Type B pancreatic cell (in vitro differentiated cells): Measurements from ENCODE around the gene STUM. TPM values are rescaled to one million over a fixed set of nuclear protein-coding genes. Genes with fewer than 3 reads are reported as not detected.

Experiments
- DNase-seq: peaks from one replicate; pipeline ENCODE4 v3.0.0; 2021; ENCODE audit warnings: mixed read lengths; ENCODE audit not compliant: unreplicated experiment; ENCODE audit errors: extremely low spot score
- H3K27ac Mint-ChIP-seq: 2 replicates; pipeline ENCODE4 v1.8.0; 2021; ENCODE audit warnings: mild to moderate bottlenecking, mixed read lengths
- H3K27me3 Mint-ChIP-seq: 2 replicates; pipeline ENCODE4 v1.8.0; 2021; ENCODE audit warnings: mixed read lengths
- H3K36me3 Mint-ChIP-seq: 2 replicates; pipeline ENCODE4 v1.8.0; 2021; ENCODE audit warnings: mixed read lengths
- H3K4me1 Mint-ChIP-seq: one replicate; pipeline ENCODE4 v1.8.0; 2021; ENCODE audit warnings: mixed read lengths; ENCODE audit not compliant: unreplicated experiment
- H3K4me3 Mint-ChIP-seq: 2 replicates; pipeline ENCODE4 v1.8.0; 2021; ENCODE audit warnings: mild to moderate bottlenecking, mixed read lengths
- H3K9me3 Mint-ChIP-seq: 2 replicates; pipeline ENCODE4 v1.8.0; 2021; ENCODE audit warnings: mixed read lengths
- CTCF ChIP-seq: fragments of 200-600 bp; sonication (generic); conservative IDR thresholded peaks from 2 replicates; pipeline ENCODE4 v1.5.0; 2021; ENCODE audit warnings: antibody characterized with exemption, mild to moderate bottlenecking
- total RNA-seq: library from RNA; stranded (reverse); gene quantifications from 2 replicates; pipeline ENCODE4 v1.2.1, GENCODE V29; 2021; ENCODE audit warnings: low replicate concordance

STUM gene
- total RNA-seq, 1 donor from 2014 or later = 2.8 TPM

- Mint-ChIP-seq H3K27ac (no peak overlapping the region), H3K9me3 (no peaks in the 10 kb centered on the region), H3K27me3 (no peaks in the 10 kb centered on the region), H3K36me3 (peaks cover 3% of the 10 kb centered on the region), H3K4me3 (no peak overlapping the region), H3K4me1 (peaks cover 20% of the 10 kb centered on the region)
- no peak for DNase-seq
- no peak for TF ChIP-seq CTCF
These were observed 98.4 kb downstream of the STUM start for GRCh38 chr1:226646870-226647449.

DNA sequence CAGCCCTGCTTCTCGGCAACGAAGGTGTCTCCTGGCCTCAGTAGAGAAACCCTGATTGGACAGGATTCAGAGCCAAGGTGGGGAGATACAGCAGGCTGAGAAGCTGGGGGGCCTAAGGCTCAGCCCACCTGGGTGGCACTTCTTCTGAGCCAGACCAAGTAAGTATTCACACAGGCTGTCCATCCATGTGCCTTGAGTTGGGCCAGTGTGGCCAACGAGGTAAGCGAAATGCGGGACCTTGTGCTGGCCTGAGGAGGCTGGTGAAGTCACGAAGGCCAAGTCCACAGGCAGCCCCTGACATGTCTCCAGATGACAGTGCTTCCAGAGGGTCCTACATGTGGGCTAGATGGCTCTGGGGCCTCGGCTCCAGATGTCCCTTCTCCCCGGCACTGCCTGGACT is 99.2 kb downstream of the STUM start:
- no peak for DNase-seq
- Mint-ChIP-seq H3K27me3 (no peaks in the 10 kb centered on the region), H3K27ac (no peak overlapping the region), H3K9me3 (no peaks in the 10 kb centered on the region), H3K36me3 (peaks cover 3% of the 10 kb centered on the region), H3K4me1 (peaks cover 20% of the 10 kb centered on the region), H3K4me3 (no peak overlapping the region)
- no peak for TF ChIP-seq CTCF

- DNase-seq = no peak
- H3K27ac Mint-ChIP-seq = no peak overlapping the region
- no peaks in the 10 kb centered on the region for H3K9me3 Mint-ChIP-seq
- H3K4me1 Mint-ChIP-seq = peaks cover 21% of the 10 kb centered on the region
- TF ChIP-seq CTCF = no peak
- H3K36me3 Mint-ChIP-seq = peaks cover 3% of the 10 kb centered on the region
- H3K4me3 Mint-ChIP-seq = no peak overlapping the region
- no peaks in the 10 kb centered on the region for H3K27me3 Mint-ChIP-seq
These were observed 99.9 kb downstream of the STUM start for GRCh38 chr1:226648421-226648820.

DNA sequence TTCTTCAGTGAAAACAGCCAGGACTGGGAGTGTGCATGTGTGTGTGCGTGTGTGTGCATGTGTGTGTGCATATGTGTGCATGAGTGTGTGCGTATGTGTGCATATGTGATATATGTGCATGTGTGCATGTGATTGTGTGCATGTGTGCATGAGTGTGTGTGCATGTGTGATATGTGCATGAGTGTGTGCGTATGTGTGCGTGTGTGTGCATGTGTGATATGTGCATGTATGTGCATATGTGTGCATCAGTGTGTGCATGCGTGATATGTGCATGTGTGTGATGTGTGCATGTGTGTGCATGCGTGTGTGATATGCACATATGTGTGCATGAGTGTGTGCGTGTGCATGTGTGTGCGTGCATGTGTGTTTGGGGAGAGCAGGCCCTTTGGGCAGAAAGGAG is 100.7 kb downstream of the STUM start:
- H3K27ac Mint-ChIP-seq = no peak overlapping the region
- no peaks in the 10 kb centered on the region for H3K27me3 Mint-ChIP-seq
- peaks cover 24% of the 10 kb centered on the region for H3K4me1 Mint-ChIP-seq
- no peaks in the 10 kb centered on the region for H3K9me3 Mint-ChIP-seq
- H3K36me3 Mint-ChIP-seq = peaks cover 3% of the 10 kb centered on the region
- TF ChIP-seq CTCF = no peak
- peak overlapping the region; percentile 15 for H3K4me3 Mint-ChIP-seq
- DNase-seq = no peak

- H3K36me3 Mint-ChIP-seq = peaks cover 3% of the 10 kb centered on the region
- H3K9me3 Mint-ChIP-seq = no peaks in the 10 kb centered on the region
- H3K4me3 Mint-ChIP-seq = no peak overlapping the region
- DNase-seq = no peak
- H3K27me3 Mint-ChIP-seq = no peaks in the 10 kb centered on the region
- no peak overlapping the region for H3K27ac Mint-ChIP-seq
- TF ChIP-seq CTCF = peak; percentile 28
- peaks cover 29% of the 10 kb centered on the region for H3K4me1 Mint-ChIP-seq
These were observed 101.2 kb downstream of the STUM start for GRCh38 chr1:226649780-226650179.
